Inflammatory macrophage treated with lipopolysaccharide for 4 hours (primary cell): ENCODE data around the gene MARCHF6.
A peak's percentile ranks its signal among the peaks of the same experiment; 100 is the strongest.
"Not testable (repeated sequence)": the region's sequence is repeated elsewhere in the genome, so short reads cannot be mapped to it uniquely, and the experiment has no call there.

Experiments
- DNase-seq: peaks from one replicate; pipeline ENCODE4 v3.0.0-alpha.2; 2020

The MARCHF6 gene

GRCh38 chr5:10323588-10324488, 29.7 kb upstream of the MARCHF6 start:
- DNase-seq: no peak

- DNase-seq: no peak
Measured at GRCh38 chr5:10324518-10325370, 28.8 kb upstream of the MARCHF6 start.

DNA sequence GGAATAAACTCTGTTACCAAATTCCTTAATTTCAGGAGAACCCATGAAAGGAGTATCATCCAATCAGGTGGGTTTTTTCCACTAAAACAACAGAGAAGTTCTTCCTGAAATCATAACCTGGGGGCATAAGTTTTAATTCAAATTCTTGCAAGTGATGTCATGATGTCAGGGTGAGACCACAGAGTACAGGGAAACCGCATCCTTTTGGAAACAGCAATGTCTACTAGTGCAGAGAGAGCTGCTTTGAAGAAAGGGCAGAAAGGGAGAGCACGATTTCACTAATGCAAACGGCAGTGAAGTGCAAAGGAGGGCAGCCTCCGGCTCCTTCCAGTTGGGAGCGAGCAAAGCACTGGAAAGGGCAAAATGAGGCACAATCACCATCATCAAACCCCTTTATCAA, 25.2 kb upstream of the MARCHF6 start:
- no peak for DNase-seq

GRCh38 chr5:10329446-10329819, 24.1 kb upstream of the MARCHF6 start:
- no peak for DNase-seq

DNA sequence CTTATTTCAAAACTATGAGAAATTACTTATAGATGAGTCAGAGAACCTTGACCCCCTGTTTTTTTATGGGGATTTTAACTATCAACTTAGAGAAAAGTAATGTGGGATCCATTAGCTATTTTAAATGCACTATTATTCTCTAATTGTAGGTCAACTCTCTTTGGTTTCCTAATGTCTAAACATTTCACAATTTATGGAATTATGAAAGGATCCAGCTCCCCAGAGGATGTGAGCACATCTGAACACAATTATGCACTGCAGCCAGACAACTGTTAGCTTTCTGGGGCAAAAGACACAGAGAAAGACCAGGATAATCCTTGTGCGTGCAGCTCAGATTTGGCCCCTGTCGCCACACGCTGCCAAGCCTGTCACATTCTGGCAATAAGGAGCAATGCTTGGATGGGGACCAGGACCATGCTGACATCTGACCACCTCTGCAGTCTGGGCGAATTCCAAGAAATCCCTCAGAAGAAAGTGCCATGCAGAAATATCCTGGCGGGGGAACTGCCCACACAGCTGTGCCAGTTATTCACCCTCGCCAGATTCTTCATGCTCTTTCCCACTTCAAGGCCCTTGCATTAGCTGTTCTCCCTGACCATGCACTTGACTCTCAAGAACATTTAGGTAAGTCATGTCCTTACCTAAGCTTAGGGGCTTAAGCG, 23.5 kb upstream of the MARCHF6 start:
- no peak for DNase-seq

GRCh38 chr5:10330511-10331230, 22.8 kb upstream of the MARCHF6 start:
- no peak for DNase-seq

- DNase-seq: no peak
Measured at GRCh38 chr5:10331341-10331796, 22.1 kb upstream of the MARCHF6 start.

DNA sequence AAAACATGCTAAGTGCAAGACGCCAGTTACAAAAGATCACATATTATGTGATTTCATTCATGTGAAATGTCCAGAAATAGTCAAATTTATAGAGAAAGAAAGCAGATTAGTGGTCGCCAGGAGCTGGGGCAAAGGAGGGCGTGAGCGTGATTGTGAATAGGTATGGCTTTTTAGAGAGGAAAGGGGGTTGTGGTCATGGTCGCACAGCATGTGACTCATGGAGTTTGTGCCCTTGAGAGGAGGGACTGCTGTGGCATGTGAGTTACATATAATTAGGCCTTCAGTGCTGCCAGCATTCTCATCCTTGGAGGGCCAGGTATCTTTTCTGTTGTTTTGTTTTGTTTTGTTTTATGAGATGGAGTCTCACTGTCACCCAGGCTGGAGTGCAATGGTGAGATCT, 21.2 kb upstream of the MARCHF6 start:
- no peak for DNase-seq

DNA sequence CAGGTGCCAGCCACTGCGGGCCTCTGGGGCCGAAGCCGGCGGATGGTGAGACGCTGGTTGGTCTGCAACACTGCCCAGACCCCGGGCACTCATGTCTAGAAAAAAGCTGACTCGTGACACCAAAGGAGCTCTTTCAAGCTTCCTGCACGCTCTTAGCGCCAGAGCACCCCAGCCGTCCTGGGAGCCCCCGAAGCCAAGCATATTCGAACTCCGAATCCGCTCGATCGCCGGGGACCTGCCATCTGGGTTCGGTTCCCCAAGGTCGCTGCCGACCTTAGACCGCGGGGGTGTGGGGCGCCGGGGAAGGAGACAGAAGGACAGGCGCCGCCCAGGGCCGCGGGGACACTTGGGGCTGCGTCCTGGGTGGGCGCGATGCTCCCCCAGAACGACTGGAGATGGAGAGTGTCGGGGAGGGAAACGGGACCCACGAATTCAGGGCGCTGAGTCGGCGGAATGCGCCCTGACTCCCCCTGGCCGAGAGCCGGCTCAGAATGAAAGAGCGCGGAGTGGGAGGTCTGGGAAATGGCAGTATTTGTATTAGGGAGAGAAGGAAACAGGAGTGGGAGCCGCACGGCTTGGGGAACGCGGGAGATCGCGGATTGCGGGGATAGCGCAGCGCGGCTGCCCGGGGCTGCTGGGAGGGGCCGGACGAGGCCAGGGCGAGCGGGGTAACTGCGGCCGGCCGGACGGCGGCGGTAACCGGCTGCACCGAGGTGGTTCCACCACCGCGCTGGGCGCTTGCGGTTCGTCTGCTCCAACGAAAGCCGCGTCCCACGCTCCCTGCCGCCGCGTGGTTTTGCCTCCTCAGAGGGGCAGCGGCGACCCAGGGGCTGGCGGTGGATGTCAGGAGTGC, 20.1 kb upstream of the MARCHF6 start:
- DNase-seq: peak; percentile 27

- peak; percentile 23 for DNase-seq
Measured at GRCh38 chr5:10334831-10335230, 18.7 kb upstream of the MARCHF6 start.

- DNase-seq: no peak
Measured at GRCh38 chr5:10335711-10336470, 17.6 kb upstream of the MARCHF6 start.

DNA sequence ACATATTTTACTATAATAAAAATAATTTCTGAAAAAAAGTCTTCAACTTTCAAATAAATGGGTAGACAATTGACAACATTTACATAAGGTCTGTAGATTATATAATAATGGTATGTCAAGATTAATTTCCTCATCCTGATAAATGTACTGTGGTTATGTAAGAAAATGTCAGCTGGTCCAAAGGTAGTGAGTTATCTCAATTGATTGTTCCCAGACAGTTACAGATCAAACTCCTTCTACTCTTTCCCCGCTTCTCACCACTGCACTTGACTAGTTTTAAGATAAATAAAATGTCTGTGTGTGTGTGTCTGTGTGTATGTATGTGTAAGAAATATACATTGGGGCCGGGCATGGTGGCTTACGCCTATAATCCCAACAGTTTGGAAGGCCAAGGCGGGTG, 16.4 kb upstream of the MARCHF6 start:
- DNase-seq: no peak

DNA sequence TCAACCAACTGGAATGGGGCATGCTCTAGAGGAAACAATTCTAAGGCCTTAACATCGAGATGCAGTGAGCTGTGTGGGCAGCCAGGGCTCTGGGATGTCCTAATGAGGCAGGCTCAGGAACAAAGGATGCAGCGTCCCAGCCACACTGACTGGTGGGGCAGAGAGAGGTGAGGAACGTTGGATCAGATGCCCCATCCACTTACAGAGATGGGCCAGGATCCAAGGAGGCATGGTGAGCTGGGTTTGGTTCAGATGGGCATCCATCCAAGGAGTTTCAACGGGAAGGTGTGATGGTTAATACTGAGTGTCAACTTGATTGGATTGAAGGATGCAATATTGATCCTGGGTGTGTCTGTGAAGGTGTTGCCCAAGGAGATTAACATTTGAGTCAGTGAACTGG, 15.5 kb upstream of the MARCHF6 start:
- no peak for DNase-seq

GRCh38 chr5:10338686-10339057, 14.8 kb upstream of the MARCHF6 start:
- no peak for DNase-seq

DNA sequence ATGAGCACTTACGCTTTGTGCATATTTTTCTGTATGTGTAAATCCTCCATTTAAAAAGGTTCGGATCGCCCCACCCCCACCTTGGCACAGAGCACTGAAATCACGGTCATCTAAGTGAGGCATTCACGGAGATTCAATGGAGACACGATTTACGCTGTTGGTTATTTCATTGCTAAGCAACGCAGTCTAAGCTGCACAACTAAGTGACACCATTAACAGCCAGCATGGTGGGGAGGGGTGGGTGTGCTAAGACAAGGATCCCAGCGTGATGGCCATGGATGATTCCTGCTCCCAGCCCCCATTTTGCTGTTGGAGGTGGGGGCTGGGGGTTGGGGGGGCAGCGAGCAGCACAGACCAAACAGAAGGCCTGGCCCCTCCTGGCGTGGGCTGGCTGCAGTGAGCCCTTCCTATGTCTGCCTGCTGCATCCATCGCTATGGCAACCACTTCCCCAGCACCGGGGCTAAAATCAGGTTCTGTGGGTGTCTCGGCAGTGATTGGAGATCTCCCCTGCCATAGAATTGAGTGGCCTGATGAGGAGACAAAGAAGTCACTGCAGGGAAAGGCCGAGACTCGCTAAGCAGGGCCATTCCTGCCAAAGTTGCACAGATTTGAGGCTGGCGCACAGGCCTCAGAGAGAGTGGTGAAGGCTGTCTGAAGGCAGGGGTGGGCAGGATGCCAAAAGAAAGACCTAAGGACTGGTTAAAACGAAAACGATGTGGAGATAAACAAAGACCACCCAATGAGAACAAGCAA, 14.3 kb upstream of the MARCHF6 start:
- no peak for DNase-seq

DNA sequence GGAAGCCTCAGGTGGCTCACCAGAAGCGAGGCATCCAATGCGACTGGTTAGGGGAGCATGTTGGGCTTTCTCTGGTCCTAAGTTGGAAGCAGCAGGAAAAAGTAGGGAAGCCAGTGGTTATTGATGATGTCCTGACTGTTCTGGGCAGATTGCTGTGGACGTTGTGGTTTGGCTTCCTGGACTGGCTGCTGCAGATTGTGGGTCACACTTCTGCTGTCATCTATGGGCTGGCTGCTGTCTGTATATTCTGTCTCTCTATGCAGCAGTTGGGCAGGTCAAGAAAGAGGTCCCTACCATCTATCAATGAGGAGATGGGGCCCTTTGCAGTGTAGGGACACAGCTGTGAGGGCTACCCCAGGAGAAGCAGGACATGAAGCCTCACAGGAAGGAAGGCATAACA, 13.5 kb upstream of the MARCHF6 start:
- DNase-seq: no peak

DNA sequence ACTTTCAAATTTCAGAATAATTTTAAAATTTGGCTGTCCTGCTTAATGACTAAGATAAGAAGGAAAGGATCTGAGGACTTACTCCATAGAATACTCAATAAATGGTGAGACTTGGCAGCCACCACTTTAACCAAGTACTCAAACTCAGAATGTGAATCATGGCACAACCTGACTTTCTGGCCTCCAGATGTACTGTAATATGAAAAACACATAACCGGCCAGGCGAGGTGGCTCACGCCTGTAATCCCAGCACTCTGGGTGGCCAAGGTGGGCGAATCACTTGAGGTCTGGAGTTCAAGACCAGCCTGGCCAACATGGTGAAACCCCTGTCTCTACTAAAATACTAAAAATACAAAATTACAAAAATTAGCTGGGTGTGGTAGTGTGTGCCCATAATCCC, 10.0 kb upstream of the MARCHF6 start:
- DNase-seq: no peak

GRCh38 chr5:10344461-10345106, 8.9 kb upstream of the MARCHF6 start:
- DNase-seq: not testable (repeated sequence)

- DNase-seq: no peak
Measured at GRCh38 chr5:10348258-10348657, 5.2 kb upstream of the MARCHF6 start.
